Measurements from ENCODE around the gene CDKN2A.
"Not testable (repeated sequence)": the region's sequence is repeated elsewhere in the genome, so short reads cannot be mapped to it uniquely, and the experiment has no call there.

Gene CDKN2A

GRCh38 chr9:21976334-21976875 lies 17.8 kb downstream of the CDKN2A start:
- DNase-seq, result no peak

- peak; percentile 74 for DNase-seq
Measured at GRCh38 chr9:21974722-21975409, 19.3 kb downstream of the CDKN2A start.

- DNase-seq, result no peak
Measured at GRCh38 chr9:21974343-21974721, 19.9 kb downstream of the CDKN2A start.

GRCh38 chr9:21972361-21972760 lies 21.8 kb downstream of the CDKN2A start:
- no peak for DNase-seq

- DNase-seq, result no peak
Measured at GRCh38 chr9:21970800-21971640, 23.2 kb downstream of the CDKN2A start.

GRCh38 chr9:21969951-21970799 lies 24.0 kb downstream of the CDKN2A start:
- DNase-seq, result no peak

- no peak for DNase-seq
Measured at GRCh38 chr9:21969011-21969940, 24.9 kb downstream of the CDKN2A start.

- no peak for DNase-seq
Measured at GRCh38 chr9:21968331-21969010, 25.7 kb downstream of the CDKN2A start.

- no peak for DNase-seq
Measured at GRCh38 chr9:21967702-21968101, 26.5 kb downstream of the CDKN2A start.

GRCh38 chr9:21967169-21967568 lies 27.0 kb downstream of the CDKN2A start:
- DNase-seq, result no peak

- no peak for DNase-seq
Measured at GRCh38 chr9:21966140-21966851, 27.9 kb downstream of the CDKN2A start.

GRCh38 chr9:21965401-21965951 lies 28.7 kb downstream of the CDKN2A start:
- no peak for DNase-seq

GRCh38 chr9:21964925-21965385 lies 29.2 kb downstream of the CDKN2A start:
- no peak for DNase-seq

- DNase-seq, result no peak
Measured at GRCh38 chr9:21961569-21961968, 32.6 kb downstream of the CDKN2A start.

- DNase-seq, result not testable (repeated sequence)
Measured at GRCh38 chr9:21959268-21959667, 34.9 kb downstream of the CDKN2A start.

- DNase-seq, result no peak
Measured at GRCh38 chr9:21958833-21959232, 35.4 kb downstream of the CDKN2A start.

- DNase-seq, result no peak
Measured at GRCh38 chr9:21945606-21946005, 48.6 kb downstream of the CDKN2A start.

GRCh38 chr9:21943464-21943863 lies 50.7 kb downstream of the CDKN2A start:
- DNase-seq, result no peak

GRCh38 chr9:21941337-21941995 lies 52.7 kb downstream of the CDKN2A start:
- DNase-seq, result no peak

- no peak for DNase-seq
Measured at GRCh38 chr9:21936161-21936560, 58.0 kb downstream of the CDKN2A start.

All from NCI-H510A (cell line).